Ramos (cell line): Measurements from ENCODE around the gene SPECC1.

Experiments
- in situ Hi-C: fragments of 300-500 bp; cut with MboI; formaldehyde crosslinking; loops from one replicate; pipeline ENCODE4 v1.14.3; 2022; ENCODE audit warnings: low sequenced_read_pairs; ENCODE audit not compliant: unreplicated experiment

The SPECC1 gene

DNA sequence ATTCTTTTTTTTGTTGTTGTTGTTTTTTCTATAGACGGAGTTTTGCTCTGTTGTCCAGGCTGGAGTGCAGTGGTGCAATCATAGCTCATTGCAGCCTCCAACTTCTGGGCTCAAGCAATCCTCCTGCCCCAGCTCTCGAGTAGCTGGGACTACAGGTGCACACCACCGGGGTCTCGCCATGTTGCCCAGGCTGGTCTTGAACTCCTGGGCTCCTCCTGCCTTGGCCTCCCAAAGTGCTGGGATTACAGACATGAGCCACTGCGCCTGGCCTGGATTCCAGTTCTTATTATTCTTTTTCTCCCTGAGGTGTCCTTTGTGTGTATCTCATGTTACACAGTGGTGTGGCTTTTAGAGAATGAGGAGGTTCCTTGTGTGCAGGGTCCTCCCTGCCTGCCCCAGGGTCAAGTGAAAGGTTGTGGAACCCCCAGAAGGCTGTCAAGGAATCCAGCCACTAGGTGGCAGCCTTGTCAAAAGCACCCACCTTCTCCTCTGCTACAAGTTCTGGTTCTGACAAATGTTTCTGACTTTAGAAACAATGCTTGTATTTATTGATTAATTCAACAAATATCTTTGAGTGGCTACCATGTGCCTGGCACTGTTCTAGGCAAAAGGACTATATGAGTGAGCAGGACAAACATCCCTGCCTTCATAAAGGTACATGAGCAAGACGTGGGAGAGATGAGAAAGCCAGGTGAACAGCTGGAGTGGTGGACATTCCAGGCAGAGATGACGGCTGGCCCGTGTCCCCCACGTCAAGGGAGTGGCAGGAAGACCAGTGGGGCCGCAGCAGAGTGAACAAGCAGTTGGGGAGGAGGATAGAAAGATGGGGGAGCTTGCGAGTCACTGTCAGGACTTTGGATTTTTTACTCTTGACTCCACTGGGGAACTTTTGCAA is 112.4 kb downstream of the SPECC1 start:
- in situ Hi-C loops: no loop called here

DNA sequence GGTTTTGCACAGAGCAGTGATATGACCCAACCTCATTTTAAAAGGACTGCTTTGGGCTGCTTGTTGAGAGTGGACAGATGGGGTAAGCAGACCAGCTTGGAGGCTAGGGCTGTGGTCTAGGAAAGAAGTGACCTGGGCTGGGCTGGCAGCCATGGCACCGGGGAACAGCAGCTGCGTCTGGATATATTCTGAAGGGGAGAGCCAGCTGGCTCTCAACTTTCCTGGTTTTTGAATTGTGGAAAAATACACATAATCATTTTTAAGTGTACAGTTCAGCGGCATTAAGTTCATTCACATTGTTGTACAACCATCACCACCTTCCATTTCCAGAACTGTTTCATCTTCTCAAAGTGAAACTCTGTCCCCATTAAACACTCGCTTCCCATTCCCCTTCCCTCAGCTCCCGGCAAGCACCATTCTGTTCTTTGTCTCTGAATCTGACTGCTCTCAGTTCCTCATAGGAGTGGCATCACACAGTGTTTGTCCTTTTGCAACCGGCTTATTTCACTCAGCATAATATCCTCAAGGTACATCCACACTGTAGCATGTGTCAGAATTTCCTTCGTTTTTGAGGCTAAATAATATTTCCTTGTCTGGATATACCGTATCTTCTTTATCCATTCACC is 113.2 kb downstream of the SPECC1 start:
- in situ Hi-C loops: no loop called here

DNA sequence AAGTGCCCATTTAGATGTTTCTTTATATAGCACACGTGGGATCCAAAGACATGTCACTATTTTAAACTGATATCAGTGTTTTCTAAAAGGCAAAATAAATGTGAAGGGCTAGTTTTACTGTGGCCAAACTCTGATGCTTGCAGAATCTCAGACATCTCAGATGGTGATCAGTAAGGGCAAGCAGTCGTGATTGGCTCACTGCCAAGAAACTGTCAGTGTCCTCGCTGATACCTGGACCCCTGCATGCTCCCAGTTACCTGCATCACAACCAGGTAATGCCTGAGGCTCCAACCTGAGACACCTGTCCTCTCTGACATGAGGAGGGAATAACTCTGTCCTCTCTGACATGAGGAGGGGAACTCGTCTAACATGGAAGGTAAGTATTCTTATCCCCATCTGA is 114.0 kb downstream of the SPECC1 start:
- in situ Hi-C loops: no loop called here

DNA sequence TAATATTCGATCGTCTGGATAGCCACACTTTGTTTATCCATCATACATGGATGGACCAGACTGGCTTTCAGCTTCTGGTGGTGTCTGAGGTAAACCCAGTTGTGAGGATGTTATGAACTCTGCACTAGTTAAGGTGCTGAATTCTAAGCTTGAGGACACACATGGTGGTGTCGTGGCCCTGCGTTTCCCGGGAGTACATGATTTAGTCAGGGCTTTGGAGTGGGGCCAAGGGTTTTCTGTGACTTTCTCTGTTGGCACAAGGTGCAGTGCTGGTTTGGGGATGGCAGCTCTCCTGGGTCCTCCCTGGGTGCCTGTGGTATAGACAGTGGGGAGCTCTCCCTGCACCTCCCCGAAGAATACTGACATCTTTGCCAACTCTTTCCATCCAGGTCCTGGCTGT is 116.6 kb downstream of the SPECC1 start:
- in situ Hi-C loops: no loop called here

DNA sequence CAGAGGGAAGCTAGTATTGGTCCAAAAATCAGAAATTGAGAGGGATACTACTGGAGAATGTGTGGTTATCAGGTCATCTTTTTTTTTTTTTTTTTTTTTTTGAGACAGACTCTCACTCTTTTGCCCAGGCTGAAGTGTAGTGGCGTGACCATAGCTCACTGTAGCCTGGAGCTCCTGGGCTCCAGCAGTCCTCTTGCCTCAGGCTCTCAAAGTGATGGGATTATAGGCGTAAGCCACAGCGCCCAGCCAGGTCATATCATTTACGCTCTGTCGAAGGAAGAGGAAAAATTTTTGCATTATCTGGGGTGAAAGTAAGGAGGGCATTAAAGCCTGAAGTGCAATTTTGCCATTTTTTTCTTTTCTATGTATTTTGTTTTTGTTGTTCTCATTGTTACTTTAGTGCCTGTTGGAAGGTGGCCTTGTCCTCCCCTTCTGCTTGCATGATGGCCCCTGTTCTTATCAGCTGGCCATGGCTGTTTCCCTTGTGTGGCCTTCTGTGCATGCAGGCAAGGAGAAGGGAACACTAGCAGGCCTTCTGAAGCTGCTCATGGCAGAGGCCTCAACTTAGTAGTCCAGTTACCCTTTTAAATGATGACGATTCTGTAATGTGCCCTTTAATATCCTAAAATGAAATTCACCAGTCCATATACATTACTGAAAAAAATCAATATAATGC is 118.3 kb downstream of the SPECC1 start:
- in situ Hi-C loops: no loop called here

DNA sequence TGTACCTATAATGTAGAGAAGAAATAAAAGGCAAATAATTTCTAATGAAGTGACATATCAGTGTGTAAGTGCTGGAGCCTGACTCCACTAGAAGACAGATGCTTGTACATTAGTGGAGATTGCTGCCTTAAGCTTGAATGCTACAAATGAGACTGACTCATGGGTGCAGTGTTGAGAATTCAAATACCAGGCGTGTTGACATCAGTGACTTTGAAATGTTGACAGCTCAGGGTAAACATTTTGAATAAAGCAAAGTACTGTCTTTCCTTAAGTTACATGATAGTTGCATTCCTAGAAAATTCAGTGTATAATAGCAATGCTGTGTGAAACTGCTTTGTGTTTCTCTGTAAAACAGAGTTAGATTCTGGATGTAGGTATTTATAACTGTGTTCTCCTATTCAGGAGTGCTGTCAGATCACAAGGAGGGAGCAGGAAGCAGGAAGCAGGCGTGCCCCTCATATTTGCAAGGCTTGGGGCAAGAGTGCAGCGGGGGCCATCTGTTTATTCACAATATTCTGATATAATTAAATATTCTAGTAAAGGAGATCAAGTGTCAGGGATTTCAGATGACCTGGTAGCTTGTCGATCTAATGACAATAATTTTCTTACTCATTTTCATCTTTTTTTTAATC is 119.0 kb downstream of the SPECC1 start:
- in situ Hi-C loops: no loop called here

DNA sequence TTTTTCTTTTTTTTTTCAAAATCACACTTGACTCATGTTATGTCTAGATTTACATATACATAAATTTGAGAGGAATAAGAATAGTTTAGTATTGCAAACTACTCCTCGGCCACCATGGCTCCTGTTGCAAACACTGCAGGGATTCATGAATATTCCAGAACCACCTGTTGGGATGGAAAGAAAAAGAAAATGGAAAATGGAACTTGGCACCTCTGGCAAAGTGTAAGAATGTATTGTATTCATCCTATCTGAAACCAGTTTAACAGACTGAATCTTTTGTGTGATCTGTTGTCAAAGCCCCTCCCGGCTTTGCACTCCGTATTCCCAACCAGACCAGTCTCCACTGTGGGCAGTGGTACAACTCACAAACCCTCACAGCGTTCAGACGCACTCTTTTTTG is 124.4 kb downstream of the SPECC1 start:
- in situ Hi-C loops: no loop called here

DNA sequence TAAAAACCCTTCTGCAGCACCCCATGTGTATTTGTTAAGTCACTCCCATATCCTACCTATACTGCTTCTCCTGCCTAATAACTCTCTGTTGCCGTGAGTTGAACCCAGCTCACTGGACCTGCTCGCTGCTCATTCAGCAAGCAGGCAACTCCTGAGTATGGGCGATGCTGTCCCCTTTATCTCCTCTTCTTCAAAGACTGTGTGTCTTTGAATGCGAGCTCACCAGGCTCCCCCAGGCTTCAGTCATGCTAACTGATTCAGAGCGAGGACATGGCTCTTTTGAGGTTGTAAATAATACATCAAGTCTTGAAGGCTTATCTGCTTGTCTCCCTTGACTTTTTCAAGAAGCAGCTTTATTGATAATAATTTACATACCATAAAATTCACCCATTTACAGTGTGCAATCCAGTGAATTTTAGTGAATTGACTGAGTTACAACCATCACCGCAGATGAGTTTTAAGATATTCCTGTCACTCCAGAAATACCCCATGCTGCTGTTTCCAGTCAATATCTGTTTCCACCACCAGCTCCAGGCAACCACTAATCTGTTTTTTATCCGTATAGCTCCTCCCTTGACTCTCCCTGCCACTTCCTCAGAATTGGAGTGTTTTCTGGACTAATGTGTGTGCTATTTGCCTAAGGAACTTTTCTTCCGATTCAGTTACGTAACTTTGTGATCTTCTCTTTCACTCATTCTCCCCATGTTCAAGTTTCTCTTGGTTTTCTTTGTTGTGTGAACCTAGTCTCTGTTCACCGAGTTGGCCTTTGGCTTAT is 132.2 kb downstream of the SPECC1 start:
- in situ Hi-C loops: no loop called here

DNA sequence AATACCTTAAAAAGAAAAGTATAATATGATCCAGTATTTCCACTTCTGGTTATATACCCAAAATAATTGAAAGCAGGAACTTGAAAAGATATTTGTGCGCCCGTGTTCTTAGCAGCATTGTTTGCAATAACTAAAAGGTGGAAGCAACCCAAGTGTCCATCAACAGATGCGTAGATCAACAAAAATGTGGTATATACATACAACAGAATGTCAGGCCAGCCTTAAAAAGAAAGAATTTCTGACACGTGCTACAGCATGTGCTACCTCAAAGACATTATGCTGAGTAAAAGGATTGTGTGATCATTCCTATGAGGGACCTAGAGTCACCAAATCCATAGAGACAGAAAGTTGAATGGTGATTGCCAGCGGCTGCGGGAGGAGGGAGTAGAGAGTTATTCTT is 133.1 kb downstream of the SPECC1 start:
- in situ Hi-C loops: no loop called here

DNA sequence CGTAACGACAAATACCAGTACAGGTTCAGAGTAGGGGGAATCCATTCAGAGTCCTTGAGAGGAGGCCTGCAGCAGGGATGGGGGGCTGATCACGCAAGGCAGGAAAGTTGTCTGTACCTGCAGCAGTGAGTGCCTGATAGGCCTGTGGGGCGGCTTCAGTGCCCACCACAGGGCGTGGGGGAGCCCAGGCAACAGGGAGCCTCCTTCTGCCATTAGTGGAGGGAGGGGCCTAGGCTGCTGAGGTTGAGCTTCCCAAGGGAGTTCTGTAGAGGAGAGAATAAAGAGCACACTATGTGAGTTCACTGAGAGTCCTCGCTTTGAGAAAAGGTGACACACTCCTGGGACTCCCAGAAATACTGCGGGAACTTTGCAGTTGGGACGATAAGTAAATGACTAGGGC is 134.6 kb downstream of the SPECC1 start:
- in situ Hi-C loops: no loop called here

DNA sequence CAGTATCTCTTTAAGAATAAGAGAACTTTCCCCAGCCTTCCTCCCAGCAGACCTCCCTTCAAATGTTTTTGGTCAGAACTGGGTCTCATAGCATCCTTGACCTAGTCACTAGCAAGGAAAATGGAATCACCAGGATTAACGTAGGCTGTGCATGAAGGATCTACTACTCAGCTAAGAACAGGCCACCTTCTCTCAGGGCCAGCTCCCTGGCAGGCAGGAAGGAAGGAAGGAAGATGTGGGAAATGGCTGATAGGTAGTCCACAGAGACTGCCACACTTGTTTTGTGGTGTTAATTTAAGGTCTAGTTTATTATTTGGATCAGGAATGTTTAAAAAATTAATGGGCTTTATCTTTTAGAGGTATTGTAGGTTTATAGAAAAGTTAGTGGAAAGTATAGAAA is 136.4 kb downstream of the SPECC1 start:
- in situ Hi-C loops: no loop called here

DNA sequence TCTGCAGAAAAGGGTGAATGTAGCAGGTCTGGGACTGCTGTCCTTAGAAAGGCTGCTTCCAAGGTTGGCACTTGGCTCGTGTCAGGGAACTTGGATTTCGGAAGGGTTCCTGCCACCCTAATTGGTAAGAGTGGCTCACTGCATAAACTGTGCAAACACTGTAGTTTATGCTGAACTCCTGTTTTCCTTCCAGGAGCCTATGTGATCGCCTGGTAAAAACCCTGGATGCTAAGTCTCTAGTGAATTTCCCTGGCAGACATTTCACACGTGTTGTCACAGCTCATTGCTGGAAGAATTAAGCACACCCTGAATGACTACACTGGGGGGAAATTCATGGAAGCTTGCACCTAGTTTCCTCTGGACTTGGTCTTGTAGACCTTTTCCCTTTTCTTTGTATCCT is 140.1 kb downstream of the SPECC1 start:
- in situ Hi-C loops: no loop called here

DNA sequence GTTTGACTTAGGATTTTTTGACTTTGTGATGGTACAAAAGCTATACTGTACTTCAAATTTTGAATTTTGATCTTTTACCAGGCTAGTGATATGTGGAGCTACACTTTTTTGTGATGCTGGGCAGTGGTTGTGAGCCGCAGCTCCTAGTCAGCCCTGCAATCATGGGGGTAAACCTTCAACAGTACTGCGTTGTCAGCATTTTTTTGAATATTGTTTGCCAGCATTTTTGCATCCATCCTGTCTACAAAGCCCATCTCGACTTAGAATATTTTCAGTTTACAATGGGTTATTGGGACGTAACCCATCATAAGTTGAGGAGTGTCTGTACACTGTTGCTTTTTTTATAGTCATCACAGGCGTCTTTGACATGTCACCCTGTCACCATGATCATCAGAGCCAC is 142.0 kb downstream of the SPECC1 start:
- in situ Hi-C loops: no loop called here

DNA sequence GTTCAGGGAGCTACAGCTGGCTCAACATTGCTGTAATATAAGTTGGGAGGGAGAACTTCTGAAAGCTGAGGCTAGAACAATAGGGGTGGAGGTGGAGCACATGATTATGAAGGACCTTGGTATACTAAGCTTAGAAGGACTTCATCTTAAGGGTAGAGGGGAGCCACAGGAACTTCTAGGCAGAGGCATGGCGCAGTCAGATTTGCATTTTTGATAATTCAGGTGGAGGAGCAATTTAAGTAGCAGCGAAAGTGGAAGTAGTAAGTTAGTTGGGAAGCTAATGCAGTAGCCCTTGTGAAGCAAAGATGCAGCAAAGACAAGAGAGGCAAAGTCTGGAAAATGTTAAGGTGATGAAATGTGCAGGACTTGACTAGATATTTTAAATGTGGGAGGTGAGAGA is 144.1 kb downstream of the SPECC1 start:
- in situ Hi-C loops: no loop called here

DNA sequence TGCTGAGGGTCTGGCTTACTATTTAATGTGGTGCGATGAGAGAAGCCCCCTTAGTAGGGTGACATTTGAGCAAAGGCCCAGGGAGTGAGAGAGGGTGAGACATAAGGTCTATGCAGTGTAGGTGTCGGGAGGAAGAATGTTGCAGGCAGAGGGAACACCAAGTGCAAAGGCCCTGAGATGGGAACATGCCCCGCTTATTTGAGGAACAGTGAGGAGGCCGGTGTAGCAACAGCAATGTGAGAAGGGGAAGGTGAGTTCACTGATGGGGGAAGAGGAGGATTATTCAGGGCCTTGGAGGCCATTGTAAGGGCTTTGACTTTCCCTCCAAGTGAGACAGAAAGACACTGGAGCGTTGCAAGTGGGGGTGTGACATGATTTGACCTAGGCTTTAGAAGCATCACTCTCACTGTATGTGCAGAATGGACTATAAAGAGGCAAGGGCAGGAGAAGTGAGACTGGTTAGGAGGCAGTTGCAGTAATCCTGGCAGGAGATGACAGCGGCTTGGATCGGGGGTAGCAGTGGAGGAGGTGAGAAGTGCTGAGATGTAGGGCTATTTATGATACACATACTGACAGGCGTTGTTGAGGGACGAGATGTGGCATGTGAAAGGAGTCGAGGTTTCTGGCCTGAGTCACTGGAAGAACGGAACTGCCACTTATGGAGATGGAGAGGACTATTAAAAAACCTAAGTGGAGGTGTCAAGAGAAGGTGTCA is 145.3 kb downstream of the SPECC1 start:
- in situ Hi-C loops: no loop called here

DNA sequence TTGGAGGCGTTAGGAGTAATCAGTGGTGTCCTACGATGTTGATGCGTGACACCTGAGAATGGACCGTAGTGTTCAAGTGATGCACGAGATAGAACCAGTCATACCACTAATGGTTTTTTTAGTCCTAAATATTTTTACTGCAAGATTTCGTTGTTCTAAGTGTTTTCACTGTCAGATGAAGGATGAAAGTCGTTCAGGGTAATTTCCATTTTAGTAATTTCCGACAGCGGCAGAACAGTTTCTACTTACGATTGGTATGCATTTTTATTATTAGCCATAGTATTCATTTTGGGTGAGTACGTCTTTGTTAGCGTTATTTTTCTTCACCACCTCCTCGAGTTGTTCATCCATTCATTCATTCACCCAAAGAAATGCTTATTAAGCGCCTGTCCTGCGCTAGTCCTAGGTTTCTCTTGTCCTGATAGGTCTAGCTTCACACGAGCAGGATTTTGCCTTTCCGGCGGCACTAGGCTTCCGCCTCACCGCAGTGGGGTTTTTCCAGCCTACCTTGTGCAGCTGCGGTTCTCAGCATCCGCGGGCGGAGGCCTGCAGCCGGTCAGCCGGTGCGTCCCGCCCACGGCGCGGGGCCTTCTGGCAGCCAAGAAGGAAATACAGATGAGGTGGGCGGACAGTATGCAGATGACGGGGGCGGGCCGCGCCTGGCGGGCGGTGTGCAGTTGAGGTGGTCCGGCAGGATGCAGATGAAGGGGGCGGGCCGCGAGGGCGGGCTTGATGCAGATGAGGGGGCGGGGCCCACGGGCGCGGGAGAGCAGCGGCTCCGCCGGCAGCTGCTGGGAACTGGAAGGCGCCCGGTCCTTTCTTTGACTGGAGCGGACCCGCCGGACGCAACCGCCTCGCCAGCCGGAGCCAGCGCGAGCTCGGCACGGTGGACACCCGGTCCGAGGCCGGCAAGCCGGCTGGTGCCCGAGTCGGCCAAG is 146.4 kb downstream of the SPECC1 start:
- in situ Hi-C loops: no loop called here

DNA sequence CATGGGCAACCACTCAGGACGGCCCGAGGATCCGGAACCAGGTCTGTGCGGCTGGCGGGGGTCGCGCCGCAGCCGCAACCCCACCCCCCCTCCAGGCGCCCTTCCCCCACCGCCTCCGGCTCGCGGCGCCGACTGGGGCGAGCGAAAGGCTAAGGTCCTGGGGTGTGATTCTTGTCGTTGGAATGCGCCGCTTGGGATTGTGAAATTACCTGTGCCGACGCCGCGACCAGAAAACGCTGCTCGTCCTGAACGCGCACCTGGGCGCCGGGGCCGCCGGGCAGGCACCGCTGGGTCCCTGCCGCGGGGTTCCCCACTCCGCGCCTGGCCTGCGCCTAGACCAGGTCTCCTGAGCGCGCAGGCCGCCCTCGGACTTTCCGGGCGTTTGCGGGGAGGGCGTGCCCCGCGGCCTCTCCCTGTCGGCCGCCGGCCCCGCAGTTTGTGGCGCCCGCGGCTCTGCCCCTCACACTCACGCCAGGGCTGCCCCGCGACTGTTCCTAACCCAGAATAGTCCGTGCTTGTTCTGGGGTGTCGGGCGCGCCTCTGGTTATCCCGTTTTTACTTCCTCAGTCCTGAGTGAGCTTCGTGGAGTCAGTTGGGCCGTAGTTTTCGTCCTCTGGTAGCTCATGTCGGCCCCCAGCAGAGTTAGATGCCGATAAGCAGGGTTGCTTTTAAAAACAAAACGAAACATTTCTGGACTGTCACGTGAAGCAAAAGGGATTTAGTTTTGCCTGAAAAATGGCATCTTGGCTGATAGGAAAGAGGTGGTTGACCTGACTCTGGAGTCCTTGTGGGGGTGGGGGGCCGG is 147.2 kb downstream of the SPECC1 start:
- in situ Hi-C loops: no loop called here

DNA sequence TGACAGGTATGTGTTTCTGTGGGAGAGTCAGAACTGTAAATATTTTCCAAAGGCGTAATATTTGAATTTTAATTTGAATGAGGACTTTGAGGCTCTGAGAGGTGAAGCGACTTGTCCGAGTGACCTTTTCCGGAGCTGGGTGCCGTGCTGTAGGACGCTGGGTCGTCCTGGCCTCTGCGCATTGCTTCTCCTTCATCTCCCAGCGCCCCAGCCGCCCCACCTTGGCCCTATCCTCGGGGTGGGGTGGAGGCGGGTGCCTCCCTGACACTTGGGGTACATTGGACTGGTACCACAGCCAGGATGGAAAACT is 147.8 kb downstream of the SPECC1 start:
- in situ Hi-C loops: no loop called here
